ENCODE measurements around the gene PHLDA3.

Gene PHLDA3

GRCh38 chr1:201418461-201418860 lies 50.5 kb downstream of the PHLDA3 start:
- ChIA-PET CTCF (interaction anchor here (0.6 to 1.7 kb wide), 3 partner anchors 7 to 13 kb away, joined by 5 to 7 read pairs (median 7); no protein-coding TSS in a partner anchor), POLR2A (no interaction called here)
- no peaks in the 10 kb centered on the region for H3K36me3 ChIP-seq (ENCODE audit: control insufficient read depth in 2 of 2, insufficient read depth in 1 of 2, low read length in 2 of 2)
- no peak for TF ChIP-seq ZNF549 (tag by site-specific recombination; IDR thresholded peaks at IDR 0.05)
- no peak for TF ChIP-seq ZNF140 (tag by site-specific recombination; IDR thresholded peaks at IDR 0.05)
- TF ChIP-seq GLI4 (tag by site-specific recombination; IDR thresholded peaks at IDR 0.05), result 0 out of 2 replicates have a peak, but pooled peaks have one; percentile 32
- TF ChIP-seq EGR2 (tag by site-specific recombination; IDR thresholded peaks at IDR 0.05; ENCODE audit: low read depth), result no peak
- H3K27ac ChIP-seq (ENCODE audit: extremely low read depth, low read depth, low read length), result no peak overlapping the region
- no peaks in the 10 kb centered on the region for H3K4me1 ChIP-seq (ENCODE audit: control insufficient read depth, insufficient read depth, low read length)
- H3K9me3 ChIP-seq (ENCODE audit: control insufficient read depth, insufficient read depth, low read depth, low read length), result no peaks in the 10 kb centered on the region
- no peak overlapping the region for H3K4me3 ChIP-seq (ENCODE audit: low read depth, low read length)
